Prostate gland (tissue), 2 donors: ENCODE data around the gene KIT.

Experiments used
- POLR2A ChIP-seq: fragments of 450-650 bp; IDR thresholded peaks from one replicate; pipeline ENCODE4 v1.6.1; 2016; ENCODE audit warnings: antibody characterized with exemption, mild to moderate bottlenecking
- POLR2AphosphoS5 ChIP-seq: sonication (generic); formaldehyde crosslinking; IDR thresholded peaks from one replicate; pipeline ENCODE4 v1.6.1; 2017; ENCODE audit warnings: antibody characterized with exemption
- TF ChIP-seq, protein P1 (sequence below), 4 experiments: fragments of 200-600 bp in 2 of 4; fragments of 450-650 bp in 2 of 4; sonication (generic) in 2 of 4; IDR thresholded peaks; 1 replicate in 3 of 4; 2 replicates in 1 of 4; pipeline ENCODE4 v1.5.1; 2016 to 2019; ENCODE audit warnings: antibody characterized with exemption in 4 of 4, mild to moderate bottlenecking in 2 of 4, moderate library complexity in 2 of 4

DNA sequence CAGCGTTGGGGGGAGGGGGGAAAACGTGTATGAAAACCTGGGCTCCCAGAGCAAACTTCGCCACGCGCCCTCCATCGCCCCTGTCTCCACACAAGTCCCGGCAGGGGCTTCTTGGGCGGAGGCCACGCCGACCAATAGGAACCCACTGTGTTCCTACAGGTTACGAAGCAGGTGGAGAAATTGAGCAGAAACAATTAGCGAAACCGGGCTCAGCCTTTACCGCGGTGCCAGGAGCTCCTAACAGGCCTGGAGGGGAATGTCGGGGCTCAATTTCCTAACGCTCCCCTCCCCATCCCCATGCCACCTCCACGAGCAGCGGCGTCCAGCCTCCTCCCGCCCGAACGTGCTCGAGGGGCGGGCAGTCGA lies 589 bp upstream of the KIT start:
- TF ChIP-seq POLR2A, result no peak
- TF ChIP-seq, protein P1, sequence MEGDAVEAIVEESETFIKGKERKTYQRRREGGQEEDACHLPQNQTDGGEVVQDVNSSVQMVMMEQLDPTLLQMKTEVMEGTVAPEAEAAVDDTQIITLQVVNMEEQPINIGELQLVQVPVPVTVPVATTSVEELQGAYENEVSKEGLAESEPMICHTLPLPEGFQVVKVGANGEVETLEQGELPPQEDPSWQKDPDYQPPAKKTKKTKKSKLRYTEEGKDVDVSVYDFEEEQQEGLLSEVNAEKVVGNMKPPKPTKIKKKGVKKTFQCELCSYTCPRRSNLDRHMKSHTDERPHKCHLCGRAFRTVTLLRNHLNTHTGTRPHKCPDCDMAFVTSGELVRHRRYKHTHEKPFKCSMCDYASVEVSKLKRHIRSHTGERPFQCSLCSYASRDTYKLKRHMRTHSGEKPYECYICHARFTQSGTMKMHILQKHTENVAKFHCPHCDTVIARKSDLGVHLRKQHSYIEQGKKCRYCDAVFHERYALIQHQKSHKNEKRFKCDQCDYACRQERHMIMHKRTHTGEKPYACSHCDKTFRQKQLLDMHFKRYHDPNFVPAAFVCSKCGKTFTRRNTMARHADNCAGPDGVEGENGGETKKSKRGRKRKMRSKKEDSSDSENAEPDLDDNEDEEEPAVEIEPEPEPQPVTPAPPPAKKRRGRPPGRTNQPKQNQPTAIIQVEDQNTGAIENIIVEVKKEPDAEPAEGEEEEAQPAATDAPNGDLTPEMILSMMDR (IDR thresholded peaks at IDR 0.05), result no peak
- no peak for TF ChIP-seq POLR2AphosphoS5
